Cortex of kidney (tissue), 1 donor: Measurements from ENCODE around the gene PRKACA.

Experiments
- DNase-seq: peaks from one replicate; lab custom pipeline; 2025; lab: John Stamatoyannopoulos, UW

The PRKACA gene

GRCh38 chr19:14093117-14093823 is 24.3 kb downstream of the PRKACA start:
- DNase-seq: no peak

- DNase-seq: no peak
These were observed 25.6 kb downstream of the PRKACA start for GRCh38 chr19:14091813-14092462.

GRCh38 chr19:14091081-14091812 is 26.3 kb downstream of the PRKACA start:
- no peak for DNase-seq

GRCh38 chr19:14090509-14091080 is 27.0 kb downstream of the PRKACA start, which contains the start of gene SAMD1:
SAMD1 (minus strand) TSS chr19:14090751.
- no peak for DNase-seq

- no peak for DNase-seq
These were observed 27.7 kb downstream of the PRKACA start for GRCh38 chr19:14089662-14090508.

GRCh38 chr19:14089412-14089661 is 28.2 kb downstream of the PRKACA start:
- DNase-seq: no peak

- no peak for DNase-seq
These were observed 28.7 kb downstream of the PRKACA start for GRCh38 chr19:14088634-14089411.

- no peak for DNase-seq
These were observed 31.5 kb downstream of the PRKACA start for GRCh38 chr19:14086098-14086497.

- DNase-seq: no peak
These were observed 32.1 kb downstream of the PRKACA start, which contains the start of gene C19orf67 for GRCh38 chr19:14085309-14085995. C19orf67 (minus strand) TSS chr19:14085783; CDS start chr19:14085627, 156 bp downstream.

- DNase-seq: no peak
These were observed 34.9 kb downstream of the PRKACA start for GRCh38 chr19:14082675-14082960.

- no peak for DNase-seq
These were observed 35.5 kb downstream of the PRKACA start for GRCh38 chr19:14081797-14082674.

GRCh38 chr19:14080887-14081796 is 36.4 kb downstream of the PRKACA start:
- DNase-seq: no peak

- no peak for DNase-seq
These were observed 39.2 kb downstream of the PRKACA start for GRCh38 chr19:14078411-14078810.

GRCh38 chr19:14073925-14074838 is 43.4 kb downstream of the PRKACA start:
- no peak for DNase-seq

GRCh38 chr19:14073261-14073924 is 44.2 kb downstream of the PRKACA start:
- no peak for DNase-seq

GRCh38 chr19:14072535-14073260 is 44.9 kb downstream of the PRKACA start, which contains the start of gene MISP3:
MISP3 (plus strand) TSS chr19:14072786; CDS start chr19:14073310, 524 bp downstream.
- no peak for DNase-seq
